HL-60/S4 (cell line): ENCODE results near the gene ILDR1.
"Not testable (repeated sequence)": the region's sequence is repeated elsewhere in the genome, so short reads cannot be mapped to it uniquely, and the experiment has no call there.

Experiments
- in situ Hi-C: fragments of 300-500 bp; cut with MboI; formaldehyde crosslinking; loops from 2 replicates; pipeline ENCODE4 v1.14.3; 2022; ENCODE audit warnings: low sequenced_read_pairs

Gene ILDR1

DNA sequence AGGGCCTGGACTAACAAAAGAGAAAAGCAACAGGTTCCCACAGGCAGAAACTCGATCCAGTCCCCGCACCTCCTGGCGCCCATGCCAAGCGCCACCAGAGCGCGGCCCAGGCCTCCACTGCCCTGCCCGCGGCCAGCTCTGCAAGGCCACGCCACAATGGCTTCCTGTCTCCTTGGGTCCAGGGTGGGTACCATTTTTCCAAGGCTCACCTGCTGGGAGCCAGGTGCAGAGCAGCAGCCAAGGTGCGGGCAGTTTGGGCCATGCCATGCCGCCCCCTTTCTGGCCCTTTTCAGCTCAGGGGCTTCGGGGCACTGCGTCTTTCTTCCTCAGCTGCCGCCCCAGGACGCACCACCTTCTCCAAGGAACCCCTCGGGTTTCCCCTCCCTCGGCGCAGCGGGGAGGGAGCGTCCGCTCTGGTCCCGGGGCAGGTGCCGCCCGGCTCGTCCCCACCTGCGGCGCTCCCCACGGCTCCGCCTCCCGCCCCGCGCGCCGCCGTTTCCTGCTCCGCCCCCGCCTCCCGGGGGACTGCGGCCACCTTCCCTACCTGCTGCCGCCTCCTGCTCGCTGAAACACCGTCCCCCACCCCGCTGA, at the start of gene ILDR1:
ILDR1 (minus strand) TSS at position 437 of the 591 bp plus-strand sequence; CDS start at position 267, 170 bp downstream.
- in situ Hi-C loops, result no loop called here

DNA sequence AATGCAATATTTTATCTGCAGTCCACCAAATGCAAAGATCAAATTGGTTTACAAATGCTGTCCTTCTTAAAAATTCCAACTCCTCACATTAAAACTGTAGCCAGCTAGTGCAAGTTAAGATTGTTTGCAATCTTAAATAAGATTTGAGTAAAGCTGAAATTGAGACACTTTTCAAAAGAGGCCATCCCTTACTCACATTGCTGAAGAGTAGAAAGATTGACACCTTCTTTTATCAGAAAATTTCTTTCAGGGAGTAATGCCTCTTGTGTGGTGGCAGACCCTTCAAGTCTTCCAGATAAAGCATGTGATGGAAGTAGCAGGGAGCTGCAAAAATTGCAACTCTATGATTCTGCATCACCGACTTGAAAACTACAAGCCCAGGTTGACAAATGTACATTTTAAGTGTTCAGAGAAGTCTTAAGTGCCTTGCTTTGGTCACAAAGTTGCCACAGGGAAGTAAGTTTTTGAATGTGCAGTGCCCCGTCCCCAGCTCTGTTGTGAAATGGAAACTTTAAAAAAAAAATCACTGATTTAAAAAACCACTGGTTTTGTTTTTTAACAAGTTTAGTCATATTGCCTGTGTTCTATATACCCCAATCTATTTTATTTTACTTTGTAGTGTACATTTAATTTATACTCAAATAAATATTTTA, 45.7 kb upstream of the ILDR1 start:
- in situ Hi-C loops, result no loop called here

DNA sequence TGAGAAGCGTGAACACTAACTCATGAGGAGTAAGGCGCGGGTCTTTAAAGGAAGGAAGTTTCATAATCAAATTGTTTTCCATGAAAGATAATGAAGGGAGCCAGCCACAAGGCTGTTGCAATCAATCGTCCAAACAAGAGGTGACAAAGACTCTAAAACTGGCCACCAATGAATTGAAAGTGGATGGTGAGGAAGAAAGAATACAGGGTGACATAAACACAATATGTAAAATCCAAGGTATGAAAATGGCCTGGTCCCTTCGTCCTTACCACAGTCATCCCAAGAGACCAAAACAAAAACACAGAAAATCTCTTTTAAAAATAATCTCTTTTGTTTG, 45.1 kb upstream of the ILDR1 start:
- in situ Hi-C loops, result no loop called here

DNA sequence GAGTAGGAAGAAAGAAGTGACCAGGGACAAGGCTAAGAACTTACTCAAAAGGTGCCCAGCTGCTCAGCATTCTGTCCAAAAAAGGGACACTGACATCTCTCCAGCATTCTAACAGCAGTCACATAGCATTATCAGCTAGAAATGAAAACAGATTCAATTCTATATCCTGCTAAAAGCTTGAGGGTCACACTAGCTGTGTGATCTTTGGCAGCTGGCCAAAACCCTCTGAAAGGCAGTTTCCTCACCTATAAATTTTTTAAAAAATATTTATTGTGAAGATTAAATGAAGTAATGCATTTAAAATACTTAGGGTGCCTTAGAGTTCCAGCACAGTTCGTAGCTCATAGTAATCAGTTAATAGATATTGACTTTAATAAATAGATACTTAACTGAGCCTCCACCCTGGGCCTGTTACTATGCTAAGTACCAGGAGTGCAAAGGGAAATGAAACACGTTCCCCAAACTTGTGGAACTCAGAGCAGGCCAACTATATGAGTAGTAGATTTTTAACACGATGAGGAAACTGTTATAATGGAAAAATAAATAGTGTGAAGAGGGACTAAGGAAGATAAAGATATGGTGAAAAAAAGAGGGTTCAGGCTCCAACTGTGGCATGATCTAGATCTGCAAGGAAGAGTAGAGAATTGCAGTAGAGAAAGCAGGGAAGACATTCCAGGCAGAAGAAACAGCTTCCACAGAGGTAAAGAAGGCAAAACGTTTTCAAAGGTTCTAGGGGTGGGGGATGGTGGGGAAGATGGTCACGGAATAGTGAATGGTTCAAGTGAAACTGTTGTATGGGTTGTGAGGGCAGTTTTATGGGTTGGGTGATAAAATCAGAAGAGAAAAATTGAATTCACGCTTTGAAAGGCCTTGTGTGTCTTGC, 44.5 kb upstream of the ILDR1 start:
- in situ Hi-C loops, result no loop called here

DNA sequence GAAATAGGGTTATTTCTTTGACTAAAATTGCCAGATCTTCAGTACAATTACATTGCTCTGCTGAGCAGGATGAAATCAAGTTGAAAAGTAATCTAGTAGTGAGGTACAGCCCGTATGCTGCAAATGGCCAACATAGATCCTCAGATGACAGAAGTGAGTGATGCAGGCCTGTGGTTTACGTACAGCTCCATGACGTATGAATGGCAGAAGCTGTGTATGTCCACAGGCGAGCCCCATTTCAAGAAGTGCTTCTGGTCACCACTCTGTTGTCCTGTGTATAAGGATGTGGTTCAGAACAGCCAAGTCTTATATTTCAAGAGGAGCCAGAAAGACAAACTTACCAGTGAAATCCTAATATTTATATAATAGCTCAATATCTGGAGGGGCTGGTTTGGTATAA, 42.3 kb upstream of the ILDR1 start:
- in situ Hi-C loops, result no loop called here

DNA sequence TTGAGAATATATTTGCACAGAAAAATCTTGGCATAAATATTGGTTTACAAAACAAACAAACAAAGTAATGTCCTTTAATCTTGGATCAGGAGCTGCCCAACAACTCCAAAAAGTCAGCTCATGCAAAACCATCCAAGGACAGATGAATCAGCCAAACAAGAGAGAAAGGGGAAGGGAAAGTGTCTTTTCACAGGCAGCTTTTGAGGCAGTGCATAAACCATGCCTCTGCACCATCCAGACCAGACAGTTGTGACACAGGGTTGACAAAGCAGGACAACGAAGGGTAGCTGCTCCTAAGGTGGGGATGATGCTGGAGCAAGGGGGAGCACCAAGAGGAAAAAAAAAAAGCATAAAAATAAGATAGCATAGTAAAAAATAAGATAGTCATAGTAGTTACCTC, 41.9 kb upstream of the ILDR1 start:
- in situ Hi-C loops, result no loop called here

DNA sequence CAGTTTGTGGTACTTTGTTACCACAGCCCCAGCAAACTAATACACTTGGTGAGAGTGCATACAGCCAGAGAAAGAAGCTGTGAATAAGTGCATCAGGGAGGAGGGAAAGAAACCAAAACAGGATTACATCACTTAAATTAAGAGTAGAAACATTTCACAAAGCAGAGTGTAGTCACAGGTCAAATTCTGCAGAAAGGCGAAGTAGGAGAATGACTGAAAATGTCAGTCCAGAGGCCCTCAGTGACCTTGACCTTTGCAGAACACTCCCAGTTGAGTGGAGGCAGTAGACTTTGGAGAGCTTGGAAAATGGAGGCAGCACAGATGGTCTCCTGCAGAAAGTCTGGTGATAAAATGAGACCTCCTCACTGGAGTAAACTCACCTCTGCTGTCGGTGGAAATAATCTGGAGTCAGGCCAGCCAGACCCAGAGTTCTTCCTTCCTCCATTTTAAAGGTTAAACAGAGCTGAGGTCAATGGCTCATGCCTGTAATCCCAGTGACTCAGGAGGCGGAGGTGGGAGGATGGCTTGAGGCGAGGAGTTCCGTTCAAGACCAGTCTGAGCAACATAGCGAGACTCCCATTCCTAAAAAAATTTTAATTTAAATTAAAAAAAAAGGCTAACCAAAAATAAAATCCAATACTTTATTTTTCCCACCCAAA, 38.1 kb upstream of the ILDR1 start:
- in situ Hi-C loops, result no loop called here

DNA sequence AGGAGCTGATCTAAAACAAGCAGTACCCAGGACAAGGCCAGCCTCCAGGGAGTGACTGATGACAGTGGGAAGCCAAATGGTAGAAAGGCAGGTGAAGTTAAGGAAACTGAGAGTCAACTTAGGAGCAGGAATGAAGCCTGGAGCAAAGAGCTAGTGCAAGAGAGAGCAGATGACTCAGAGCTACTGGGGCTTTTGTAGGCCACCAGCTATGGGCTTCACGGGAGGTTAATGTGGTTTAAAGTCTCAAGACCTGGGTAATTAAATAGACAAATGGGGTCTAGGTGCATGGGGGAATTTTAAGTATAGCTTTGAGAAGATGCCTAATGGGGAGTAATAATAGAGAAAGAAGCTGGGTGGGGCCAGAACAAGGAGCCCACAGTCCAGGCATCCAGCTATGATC, 36.2 kb upstream of the ILDR1 start:
- in situ Hi-C loops, result no loop called here

DNA sequence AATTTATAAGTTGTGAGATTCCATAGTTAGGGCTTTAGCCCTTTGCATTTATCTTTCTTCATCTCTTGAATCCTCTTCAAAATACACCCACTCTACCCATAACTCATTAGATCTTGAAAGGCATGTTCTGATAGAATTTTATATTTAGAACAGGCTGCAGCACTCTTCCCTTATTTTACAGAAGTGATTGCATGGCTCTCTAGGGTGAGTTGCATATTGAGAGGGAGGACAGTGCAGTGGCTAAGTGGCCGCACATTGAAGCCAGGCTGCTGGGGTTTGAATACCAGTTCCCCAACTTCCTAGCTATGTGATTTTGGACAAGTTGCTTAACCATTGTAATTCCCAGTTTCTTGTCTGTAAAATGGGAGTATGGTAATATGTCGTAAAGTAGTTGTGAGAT, 35.6 kb upstream of the ILDR1 start:
- in situ Hi-C loops, result no loop called here

DNA sequence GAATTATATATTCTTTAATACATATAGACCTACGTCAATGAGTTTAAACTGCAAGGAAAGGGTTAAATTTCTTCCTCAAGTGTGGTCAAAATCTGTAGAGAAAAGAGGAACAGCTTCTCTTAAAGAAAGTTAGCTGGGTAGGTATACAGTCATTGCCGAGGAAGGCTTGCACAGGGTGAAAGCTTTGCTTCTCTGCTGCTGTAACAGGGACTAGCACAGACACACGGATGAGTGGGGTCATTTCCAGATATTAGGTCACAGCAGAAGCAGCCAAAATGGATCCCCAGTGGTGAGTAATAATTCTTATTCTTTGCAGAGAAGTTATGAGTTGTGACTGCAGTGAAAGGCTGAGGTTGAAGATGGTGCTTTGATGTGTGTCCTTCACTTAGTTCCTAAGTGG, 33.2 kb upstream of the ILDR1 start, which contains the start of gene CD86:
CD86 (plus strand) TSS at position 148 of the 400 bp plus-strand sequence; CDS start at position 276, 128 bp downstream.
- in situ Hi-C loops, result no loop called here

DNA sequence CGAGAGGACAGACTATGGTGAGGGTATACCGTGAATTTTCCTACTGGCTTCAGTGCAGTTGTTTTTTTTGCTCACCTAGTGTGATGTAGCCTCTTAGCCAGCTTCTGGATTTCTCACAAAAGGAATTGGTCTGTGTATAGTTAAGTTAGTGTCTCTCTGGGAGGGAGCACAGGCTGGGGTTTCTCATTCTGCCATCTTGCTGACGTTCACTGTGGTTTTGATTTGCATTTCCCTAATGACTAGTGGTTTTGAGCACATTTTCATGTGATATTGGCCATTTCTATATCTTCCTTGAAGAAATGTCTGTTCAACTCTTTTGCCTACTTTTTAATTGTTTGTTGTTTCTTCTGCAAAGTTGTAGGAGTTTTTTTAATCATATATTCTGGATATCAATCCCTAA, 30.9 kb upstream of the ILDR1 start:
- in situ Hi-C loops, result no loop called here

DNA sequence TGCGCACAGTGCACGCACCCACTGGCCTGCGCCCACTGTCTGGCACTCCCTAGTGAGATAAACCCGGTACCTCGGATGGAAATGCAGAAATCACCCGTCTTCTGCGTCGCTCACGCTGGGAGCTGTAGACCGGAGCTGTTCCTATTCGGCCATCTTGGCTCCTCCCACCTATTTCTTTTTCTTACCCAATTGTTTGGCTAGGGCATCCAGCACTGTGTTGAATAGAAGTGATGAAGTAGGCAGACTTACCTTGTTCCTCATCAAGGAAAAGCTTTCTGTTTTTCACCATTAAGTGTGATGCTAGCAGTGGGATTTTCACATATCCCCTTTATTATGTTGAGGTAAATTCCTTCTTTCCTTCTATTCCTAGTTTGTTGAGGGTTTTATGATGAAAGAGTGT, 25.7 kb upstream of the ILDR1 start:
- in situ Hi-C loops, result not testable (repeated sequence)

DNA sequence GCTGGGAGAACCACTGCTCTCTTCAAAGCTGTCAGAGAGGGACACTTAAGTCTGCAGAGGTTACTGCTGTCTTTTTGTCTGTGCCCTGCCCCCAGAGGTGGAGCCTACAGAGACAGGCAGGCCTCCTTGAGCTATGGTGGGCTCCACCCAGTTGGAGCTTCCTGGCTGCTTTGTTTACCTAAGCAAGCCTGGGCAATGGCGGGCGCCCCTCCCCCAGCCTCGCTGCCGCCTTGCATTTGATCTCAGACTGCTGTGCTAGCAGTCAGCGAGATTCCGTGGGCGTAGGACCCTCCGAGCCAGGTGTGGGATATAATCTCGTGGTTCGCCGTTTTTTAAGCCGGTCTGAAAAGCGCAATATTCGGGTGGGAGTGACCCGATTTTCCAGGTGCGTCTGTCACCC, 25.2 kb upstream of the ILDR1 start:
- in situ Hi-C loops, result not testable (repeated sequence)

DNA sequence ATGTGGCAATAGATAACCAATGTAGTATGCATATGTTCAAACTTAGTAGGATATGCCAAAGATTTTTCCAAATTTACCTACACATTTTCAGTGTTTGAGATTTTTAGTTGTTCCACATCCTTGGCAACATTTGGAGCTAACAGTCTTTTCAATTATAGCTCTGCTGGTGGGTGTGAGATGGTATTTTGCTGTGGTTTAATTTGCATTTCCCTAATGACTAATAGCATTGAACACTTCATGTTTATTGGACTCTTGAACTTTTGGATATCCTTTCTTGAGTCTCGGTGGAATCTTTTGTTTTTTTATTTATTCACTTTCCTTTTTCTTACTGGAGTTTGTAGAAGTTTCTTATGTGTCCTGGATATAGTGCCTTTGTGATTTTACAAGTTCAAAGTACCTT, 11.0 kb upstream of the ILDR1 start:
- in situ Hi-C loops, result no loop called here

DNA sequence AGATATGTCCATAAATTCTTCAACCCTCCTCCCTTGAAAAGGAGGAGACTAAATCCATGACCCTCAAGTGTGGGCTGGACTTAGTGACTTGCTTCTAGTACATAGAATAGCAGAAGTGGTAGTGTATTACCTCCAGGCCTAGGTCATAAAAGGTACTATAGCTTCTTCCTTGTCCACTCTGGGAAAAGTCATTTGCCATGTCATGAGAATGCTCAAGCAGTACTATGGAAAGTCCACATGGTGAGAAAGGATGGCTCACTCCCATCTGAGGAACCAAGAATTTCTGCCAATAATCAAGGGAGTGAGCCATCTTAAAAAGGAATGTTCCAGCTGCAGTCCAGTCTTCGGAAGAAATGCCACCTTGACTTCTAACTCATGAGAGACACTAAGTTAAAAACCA, 10.5 kb upstream of the ILDR1 start:
- in situ Hi-C loops, result no loop called here

DNA sequence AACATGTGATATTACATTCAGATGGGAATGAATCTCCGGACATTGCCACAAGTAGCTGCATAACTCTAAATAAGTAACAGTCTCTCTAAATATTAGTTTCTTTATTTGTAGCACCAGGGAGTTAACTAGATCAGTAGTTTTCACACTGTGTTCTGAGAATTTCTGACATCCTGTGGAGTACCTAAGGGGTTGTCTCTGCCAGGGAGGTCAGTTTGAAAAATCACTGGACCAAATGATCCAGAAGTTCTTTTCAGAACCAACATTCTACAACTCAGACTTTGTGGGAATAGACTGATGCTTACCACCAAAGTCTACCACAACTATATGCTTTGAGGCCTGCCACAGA, 9.0 kb upstream of the ILDR1 start:
- in situ Hi-C loops, result no loop called here

DNA sequence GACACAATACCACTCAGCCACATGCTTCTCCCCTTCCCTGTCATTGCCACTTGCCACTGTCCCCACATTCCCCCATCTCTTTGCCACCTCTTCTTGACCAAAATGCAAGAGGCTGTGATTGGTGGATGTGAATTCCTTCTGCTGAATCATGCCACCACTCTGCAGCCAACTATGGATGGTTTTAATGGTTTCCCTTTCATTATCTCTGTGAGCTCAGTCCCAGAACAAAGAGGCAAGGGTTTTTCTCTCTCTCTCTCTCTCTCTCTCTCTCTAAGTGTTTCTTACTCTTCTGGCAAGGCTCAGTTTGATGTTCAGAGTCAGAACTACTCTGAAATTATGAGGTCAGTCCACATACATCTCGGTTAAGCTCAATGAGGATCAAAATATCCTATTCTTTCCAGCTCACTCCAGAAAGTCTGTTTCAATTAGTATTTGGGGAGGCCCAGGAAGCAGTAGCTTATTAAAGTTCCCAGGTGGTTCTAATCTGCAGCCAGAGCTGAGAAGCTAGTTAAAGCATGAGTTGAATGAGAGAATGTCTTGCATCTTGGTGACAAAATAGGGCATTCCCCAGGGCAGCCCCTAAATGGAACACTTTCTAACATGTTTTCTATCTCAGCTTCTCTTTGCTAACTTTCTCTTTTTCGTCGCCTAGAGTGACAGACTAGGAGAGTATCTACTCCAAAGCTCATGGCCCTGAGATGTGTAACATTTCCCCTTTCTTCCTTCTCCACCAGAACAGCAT, 8.5 kb upstream of the ILDR1 start:
- in situ Hi-C loops, result no loop called here

DNA sequence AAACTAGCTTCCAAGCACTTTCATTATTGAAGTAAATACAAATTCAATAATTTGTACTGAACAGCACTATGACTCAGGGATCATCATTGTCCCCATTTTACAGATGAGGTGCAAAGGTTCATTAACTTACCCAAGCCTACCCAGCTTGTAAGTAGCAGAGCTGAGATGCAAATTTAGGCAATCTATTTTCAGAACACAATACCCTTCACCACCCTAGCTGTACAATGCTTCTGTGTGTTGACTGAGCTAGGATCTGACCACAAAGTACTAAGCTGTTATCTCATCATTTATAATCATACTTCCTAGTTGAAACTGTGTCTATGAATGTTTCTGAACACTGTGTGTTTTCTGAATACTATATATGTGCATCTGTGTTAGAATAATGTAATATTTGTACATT, 3.2 kb upstream of the ILDR1 start:
- in situ Hi-C loops, result no loop called here

DNA sequence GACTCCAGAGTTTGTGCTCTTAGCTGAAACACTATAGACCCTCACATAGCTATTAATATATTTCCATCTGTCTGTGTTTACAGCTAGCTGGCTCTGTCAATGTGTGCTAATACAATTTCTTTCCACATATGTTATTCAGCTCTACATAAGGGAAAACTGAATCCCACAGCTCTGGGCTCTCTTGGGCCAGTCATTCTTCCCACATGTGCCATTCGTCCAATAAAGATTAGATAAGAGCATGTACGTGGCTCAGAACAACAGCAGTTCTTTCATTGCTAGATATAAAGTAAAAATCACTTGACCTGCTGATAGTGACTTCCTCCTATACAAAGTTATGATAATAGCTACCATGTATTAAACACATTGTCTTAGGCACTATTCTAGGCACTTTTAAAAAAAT, 2.8 kb upstream of the ILDR1 start:
- in situ Hi-C loops, result no loop called here

DNA sequence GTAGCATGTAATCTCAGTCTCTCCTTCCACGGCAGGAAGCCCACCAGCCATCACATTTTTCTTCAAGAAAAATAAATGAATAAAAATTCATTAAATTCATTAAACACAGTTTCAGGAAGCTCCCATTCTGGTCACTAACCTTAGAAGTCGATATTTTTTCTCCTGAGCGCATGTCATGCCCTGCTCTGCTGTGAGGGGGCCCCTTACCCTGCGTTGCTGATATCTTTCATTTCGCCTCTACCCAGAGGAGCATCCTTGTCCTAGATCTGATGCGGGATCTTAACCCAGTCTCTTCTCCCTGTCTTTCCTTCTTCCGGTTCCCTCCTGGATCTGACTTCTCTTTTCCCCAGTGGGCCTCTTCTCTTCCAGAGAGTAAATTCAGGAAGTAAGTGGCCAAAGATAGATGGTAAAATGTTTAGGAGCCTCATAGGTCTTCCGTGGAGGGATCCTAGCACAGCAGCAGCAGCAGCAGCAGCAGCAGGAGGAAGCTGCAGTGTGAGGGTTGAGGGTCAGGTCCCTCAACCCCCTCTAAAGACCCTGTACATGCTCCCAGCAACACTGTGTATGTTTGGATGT, 1.4 kb upstream of the ILDR1 start:
- in situ Hi-C loops, result no loop called here

DNA sequence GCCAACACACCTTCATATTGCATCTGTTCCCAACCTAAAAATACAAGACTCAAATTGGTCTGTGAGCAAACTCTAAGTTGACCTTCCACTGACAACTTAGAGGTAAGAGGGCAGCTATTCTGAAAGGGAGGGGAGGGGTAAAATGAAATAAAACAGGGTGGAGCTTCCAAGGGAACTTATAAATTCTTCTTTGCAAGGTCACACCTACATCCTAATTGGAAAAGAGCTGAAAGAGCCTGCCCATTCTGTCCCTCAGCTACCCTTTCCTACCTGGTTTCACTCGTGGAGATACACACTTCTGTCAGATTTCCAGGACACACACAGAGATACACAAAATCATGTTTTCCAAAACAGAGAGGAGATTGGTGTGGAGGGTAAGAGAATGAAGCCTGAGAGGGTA, 1.0 kb downstream of the ILDR1 start:
- in situ Hi-C loops, result no loop called here
